CD4-positive, alpha-beta T cell treated with Interleukin-17A for 4 hours (primary cell): Measurements from ENCODE around the gene CRB2.

ENCODE experiments used
- DNase-seq: peaks from one replicate; pipeline ENCODE4 v3.0.0-alpha.2; 2020; ENCODE audit warnings: mixed read lengths

CRB2 gene

DNA sequence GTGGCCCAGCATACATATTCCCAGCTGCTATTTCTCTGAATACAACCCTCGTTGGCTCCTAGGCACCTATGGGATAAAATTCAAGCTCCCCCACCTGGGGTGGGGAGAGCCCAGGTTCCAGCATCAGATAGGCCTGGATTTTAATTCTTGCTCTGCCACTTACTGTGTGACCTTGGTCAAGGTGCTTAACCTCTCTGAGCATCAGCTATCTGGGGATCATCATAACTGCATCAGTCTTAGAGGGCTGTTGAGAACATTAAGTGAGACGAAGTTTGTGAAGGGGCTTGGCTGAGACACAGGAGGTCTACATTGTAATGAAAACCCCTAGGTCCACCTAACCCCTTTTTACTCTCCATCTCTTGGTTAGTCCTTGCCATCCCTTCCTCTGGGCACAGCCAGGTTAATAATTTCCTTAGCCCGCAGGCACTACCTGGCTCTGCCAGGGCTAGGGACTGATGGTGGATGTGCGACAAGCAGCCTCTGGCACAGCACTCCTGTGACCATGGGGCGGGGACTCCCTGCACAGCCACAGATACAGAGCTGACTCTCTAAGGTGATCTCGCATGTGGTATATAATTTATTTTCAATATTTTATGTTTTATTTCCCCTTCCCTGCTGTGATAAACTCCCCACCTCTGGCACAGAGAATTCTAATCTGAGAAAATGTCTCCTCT, 68.7 kb downstream of the CRB2 start:
- no peak for DNase-seq

DNA sequence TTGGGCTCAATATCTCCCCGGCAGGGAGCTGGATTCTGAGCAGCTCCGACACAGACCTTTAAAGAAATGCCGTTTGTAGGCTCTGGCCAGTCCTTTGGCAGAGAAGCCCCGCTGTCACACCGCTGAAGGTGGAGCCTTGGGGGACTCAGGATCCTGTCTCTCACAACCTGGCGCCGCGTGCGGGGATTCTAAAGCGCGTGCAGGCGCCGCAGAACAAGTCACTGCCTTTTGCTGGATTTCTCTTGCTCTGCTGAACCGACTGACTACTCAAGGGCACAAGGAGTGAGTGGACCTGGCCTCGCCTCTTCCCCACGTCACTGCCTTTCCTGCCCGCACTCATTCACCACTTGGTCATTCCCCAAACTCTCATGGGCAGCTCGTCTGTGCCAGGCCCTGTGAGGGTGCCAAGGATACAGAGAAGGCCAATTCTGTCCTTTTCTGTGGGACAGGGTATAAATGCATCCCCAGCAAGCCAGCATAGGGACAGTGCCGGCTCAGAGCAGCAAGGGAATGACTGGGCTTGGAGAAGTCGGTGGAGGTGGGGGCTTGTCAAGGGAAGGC, 69.3 kb downstream of the CRB2 start:
- no peak for DNase-seq

- DNase-seq = no peak
Measured at GRCh38 chr9:123425836-123426365, 69.9 kb downstream of the CRB2 start.

GRCh38 chr9:123426406-123426805, 70.4 kb downstream of the CRB2 start:
- DNase-seq = no peak
